Esophagus squamous epithelium (tissue), 4 donors: ENCODE data around the gene FGF18.

Source experiments
- POLR2A ChIP-seq, 4 donors: fragments of 450-650 bp; IDR thresholded peaks; one replicate each; pipeline ENCODE4 v1.6.1; 2017; ENCODE audit warnings: antibody characterized with exemption in 4 of 4, mild to moderate bottlenecking in 4 of 4, moderate library complexity in 3 of 4
- TF ChIP-seq, protein P1 (sequence below), 6 experiments: fragments of 450-650 bp in 4 of 6; fragments of 200-600 bp in 2 of 6; sonication (generic) in 2 of 6; IDR thresholded peaks; one replicate each; pipeline ENCODE4 v1.5.1; 2016 to 2019; ENCODE audit warnings: antibody characterized with exemption in 6 of 6, mild to moderate bottlenecking in 4 of 6, moderate library complexity in 4 of 6

DNA sequence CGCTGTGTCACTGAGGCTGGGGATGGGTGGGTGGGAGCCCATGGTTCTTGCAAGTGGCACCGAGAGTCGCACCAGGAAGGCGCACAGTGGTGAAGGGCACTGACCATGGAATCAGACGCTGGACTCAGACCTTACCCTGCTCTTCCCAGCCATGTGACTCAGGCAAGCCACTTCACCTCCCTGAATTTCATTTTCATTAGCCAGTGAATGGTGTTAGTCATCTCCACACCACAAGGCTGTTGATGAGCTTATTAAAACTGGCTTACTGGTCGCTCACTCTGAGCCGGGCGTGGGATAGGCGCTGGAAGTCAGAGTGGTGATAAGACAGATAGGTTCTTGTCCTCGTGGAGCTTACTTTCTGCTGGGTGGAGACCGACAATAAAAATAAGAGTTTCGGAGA, 25.1 kb downstream of the FGF18 start:
- TF ChIP-seq POLR2A (IDR thresholded peaks at IDR 0.05), result no peak
- TF ChIP-seq, protein P1, sequence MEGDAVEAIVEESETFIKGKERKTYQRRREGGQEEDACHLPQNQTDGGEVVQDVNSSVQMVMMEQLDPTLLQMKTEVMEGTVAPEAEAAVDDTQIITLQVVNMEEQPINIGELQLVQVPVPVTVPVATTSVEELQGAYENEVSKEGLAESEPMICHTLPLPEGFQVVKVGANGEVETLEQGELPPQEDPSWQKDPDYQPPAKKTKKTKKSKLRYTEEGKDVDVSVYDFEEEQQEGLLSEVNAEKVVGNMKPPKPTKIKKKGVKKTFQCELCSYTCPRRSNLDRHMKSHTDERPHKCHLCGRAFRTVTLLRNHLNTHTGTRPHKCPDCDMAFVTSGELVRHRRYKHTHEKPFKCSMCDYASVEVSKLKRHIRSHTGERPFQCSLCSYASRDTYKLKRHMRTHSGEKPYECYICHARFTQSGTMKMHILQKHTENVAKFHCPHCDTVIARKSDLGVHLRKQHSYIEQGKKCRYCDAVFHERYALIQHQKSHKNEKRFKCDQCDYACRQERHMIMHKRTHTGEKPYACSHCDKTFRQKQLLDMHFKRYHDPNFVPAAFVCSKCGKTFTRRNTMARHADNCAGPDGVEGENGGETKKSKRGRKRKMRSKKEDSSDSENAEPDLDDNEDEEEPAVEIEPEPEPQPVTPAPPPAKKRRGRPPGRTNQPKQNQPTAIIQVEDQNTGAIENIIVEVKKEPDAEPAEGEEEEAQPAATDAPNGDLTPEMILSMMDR (IDR thresholded peaks at IDR 0.05), result no peak
